GM12801 (cell line): ENCODE data around the gene KIRREL1.

Experiments used
- CTCF ChIP-seq: IDR thresholded peaks from one replicate; pipeline ENCODE4 v1.5.1; 2011; ENCODE audit warnings: control low read depth; ENCODE audit not compliant: insufficient read length; ENCODE audit errors: extremely low read depth

The KIRREL1 gene

GRCh38 chr1:158119976-158120653 is 126.7 kb downstream of the KIRREL1 start:
- no peak for TF ChIP-seq CTCF

DNA sequence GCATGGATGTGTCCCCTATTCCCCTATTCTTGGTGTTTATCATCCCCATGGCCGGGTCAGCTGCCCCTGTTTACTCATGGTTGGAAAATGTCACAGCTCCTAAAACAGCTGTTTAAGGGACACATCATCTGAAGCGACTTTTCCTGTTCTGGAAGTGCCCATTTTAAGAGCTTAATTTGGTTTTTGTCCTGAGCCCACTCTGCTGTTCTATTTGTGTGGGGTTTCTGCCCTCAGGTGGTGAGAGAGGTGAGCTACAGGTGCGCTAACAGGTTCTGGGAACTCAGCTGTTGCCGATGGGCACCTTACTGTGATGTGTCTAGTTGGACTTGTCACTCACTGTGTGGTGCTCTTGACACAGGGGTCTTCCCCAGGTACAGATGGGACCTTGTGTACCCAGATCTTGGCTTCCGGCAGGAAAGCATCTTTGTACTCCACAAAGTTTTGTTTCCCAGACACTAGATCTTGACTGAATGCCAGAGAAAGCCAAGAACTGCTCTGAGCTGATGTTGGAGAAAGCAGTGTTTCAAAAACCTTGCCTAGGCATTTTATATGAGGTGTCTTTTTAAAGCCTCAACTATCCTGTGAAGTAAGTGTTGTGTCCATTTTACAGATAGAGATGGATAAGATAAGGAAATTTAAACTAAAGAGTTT is 128.3 kb downstream of the KIRREL1 start:
- no peak for TF ChIP-seq CTCF

GRCh38 chr1:158122833-158123388 is 129.5 kb downstream of the KIRREL1 start:
- TF ChIP-seq CTCF = no peak

- no peak for TF ChIP-seq CTCF
Observed at GRCh38 chr1:158124034-158124433, 130.6 kb downstream of the KIRREL1 start.

- TF ChIP-seq CTCF = peak; percentile 9
Observed at GRCh38 chr1:158124999-158125398, 131.6 kb downstream of the KIRREL1 start.

DNA sequence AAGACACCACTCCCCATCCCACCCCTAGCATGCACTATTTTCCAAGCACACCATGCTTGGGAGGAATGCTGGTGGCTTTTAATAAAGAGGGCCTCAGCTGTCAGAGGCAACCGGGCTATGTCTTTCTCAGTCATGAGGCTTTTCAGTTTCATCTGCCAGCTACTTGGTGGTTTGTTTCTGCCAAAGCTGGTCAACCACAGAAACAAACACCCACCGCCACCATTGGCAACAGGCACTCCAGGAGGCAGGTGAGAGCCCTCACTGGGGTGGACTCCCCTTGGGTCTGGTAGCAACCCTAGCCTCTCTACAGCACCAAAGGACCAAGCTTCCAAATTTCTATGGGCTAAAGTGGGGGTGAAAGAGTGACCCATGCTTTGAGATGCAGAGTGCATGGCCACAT is 133.0 kb downstream of the KIRREL1 start:
- no peak for TF ChIP-seq CTCF

DNA sequence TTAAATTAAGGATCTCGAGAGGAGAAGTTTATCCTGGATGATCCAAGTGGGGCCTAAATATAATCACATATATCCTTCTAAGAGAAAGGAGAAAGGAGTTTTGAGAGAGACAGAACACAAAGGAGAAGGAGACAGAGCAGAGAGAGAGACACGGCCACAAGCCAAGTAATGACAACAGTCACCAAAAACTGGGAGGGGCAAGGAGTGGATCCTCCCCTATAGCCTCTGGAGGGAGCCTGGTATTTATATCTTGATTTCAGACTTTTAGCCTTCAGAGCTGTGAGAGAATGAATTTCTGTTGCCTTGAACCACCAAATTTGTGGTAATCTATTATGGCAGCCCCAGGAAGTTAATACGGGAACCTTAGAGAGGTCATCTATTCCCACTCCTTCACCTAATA is 137.8 kb downstream of the KIRREL1 start:
- no peak for TF ChIP-seq CTCF
